HepG2 (cell line): ENCODE data around the gene CHRD. TPM values are rescaled to one million over a fixed set of nuclear protein-coding genes. Genes with fewer than 3 reads are reported as not detected.

Experiments used
- ATAC-seq: fragments of 200-7000 bp; cut with Tn5 transposase; 3 replicates; pipeline ENCODE4 v1.9.1; 2020; ENCODE audit warnings: mild to moderate bottlenecking, moderate library complexity
- BruUV-seq: library from RNA; stranded (reverse); fragments of 400-500 nt; replicated peaks from 2 replicates; lab custom pipeline; 2021; lab: Mats Ljungman, UMichigan
- CTCF ChIA-PET: fragments of 300-600 bp; formaldehyde crosslinking; extraction: SDS; loops from one replicate; lab custom pipeline; 2021; ENCODE audit warnings: low total read pairs, inconsistent platforms, low intra/inter-chr PET ratio; lab: Yijun Ruan, JAX
- POLR2A ChIA-PET: fragments of 350-600 bp; sonication (Branson Sonifier 250); formaldehyde crosslinking; loops from one replicate; lab custom pipeline; 2020; ENCODE audit warnings: antibody characterized with exemption, inconsistent platforms; lab: Yijun Ruan, JAX
- DNase-seq: peaks from one replicate; pipeline ENCODE4 v3.0.0-alpha.2; 2015; ENCODE audit warnings: low spot score
- FAIRE-seq: peaks from 3 replicates; lab custom pipeline; 2011; peaks lifted over from hg19 to GRCh38; lab: Jason Lieb, UNC
- H2AFZ ChIP-seq: one replicate; pipeline ENCODE4 v1.6.1; 2011; ENCODE audit warnings: low read length, inconsistent platforms
- H3K27ac ChIP-seq: fragments of 300-600 bp; 3 replicates; pipeline ENCODE4 v1.8.0; 2011; ENCODE audit warnings: mixed run types, mild to moderate bottlenecking, mixed read lengths, low read length, inconsistent platforms; ENCODE audit not compliant: insufficient read depth; ENCODE audit errors: extremely low read length
- H3K27me3 ChIP-seq, 2 experiments: fragments of 200-600 bp in 1 of 2; 2 replicates in 1 of 2; 3 replicates in 1 of 2; pipeline versions ENCODE4 v1.6.0 to v1.8.0; 2011; ENCODE audit warnings: low read length in 2 of 2, mild to moderate bottlenecking in 2 of 2, moderate library complexity in 2 of 2, inconsistent platforms in 1 of 2; ENCODE audit not compliant: insufficient read depth in 2 of 2, control insufficient read depth in 1 of 2
- H3K36me3 ChIP-seq, 2 experiments: fragments of 200-600 bp in 1 of 2; replicated peaks in 1 of 2; 2 replicates in 1 of 2; 3 replicates in 1 of 2; pipeline versions ENCODE4 v1.5.1 to v1.8.0; 2011; ENCODE audit warnings: low read length in 2 of 2, inconsistent platforms in 1 of 2; ENCODE audit not compliant: insufficient read depth in 2 of 2, control insufficient read depth in 1 of 2
- H3K4me1 ChIP-seq: 2 replicates; pipeline ENCODE4 v1.5.1; 2012; ENCODE audit warnings: low read length, inconsistent platforms; ENCODE audit not compliant: insufficient read depth
- H3K4me2 ChIP-seq: 2 replicates; pipeline ENCODE4 v1.6.0; 2011; ENCODE audit warnings: low read depth, low read length, inconsistent platforms
- H3K4me3 ChIP-seq, 3 experiments: fragments of 200-600 bp in 1 of 3; sonication (generic), shearing (Covaris generic) in 1 of 3; replicated peaks in 1 of 3; 2 replicates each; pipeline ENCODE4 v1.5.1; 2011 to 2016; ENCODE audit warnings: low read length in 3 of 3, inconsistent platforms in 2 of 3, low read depth in 2 of 3, mild to moderate bottlenecking in 2 of 3, control low read depth in 1 of 3, mixed read lengths in 1 of 3; ENCODE audit not compliant: insufficient read depth in 1 of 3
- H3K79me2 ChIP-seq: one replicate; pipeline ENCODE4 v1.6.1; 2011; ENCODE audit warnings: low read length, inconsistent platforms; ENCODE audit not compliant: insufficient read depth
- H3K9ac ChIP-seq: 2 replicates; pipeline ENCODE4 v1.6.0; 2011; ENCODE audit warnings: mild to moderate bottlenecking, low read depth, low read length, inconsistent platforms; ENCODE audit not compliant: insufficient read depth
- H3K9me3 ChIP-seq: 2 replicates; pipeline ENCODE4 v1.5.1; 2012; ENCODE audit warnings: mild to moderate bottlenecking, low read length
- H4K20me1 ChIP-seq: 2 replicates; pipeline ENCODE4 v1.6.0; 2011; ENCODE audit warnings: inconsistent platforms, mild to moderate bottlenecking, low read length, moderate library complexity; ENCODE audit not compliant: insufficient read depth
- HIC2 ChIP-seq: sonication (generic); formaldehyde crosslinking; IDR thresholded peaks from 2 replicates; pipeline ENCODE4 v1.9.0; 2022; ENCODE audit warnings: low read depth, missing genetic modification reagents
- KDM4B ChIP-seq: sonication (generic); formaldehyde crosslinking; IDR thresholded peaks from 2 replicates; pipeline ENCODE4 v1.4.0; 2020; ENCODE audit warnings: missing genetic modification reagents
- MBD4 ChIP-seq: IDR thresholded peaks from 2 replicates; pipeline ENCODE4 v1.6.1; 2012; ENCODE audit warnings: low read length, inconsistent platforms, borderline replicate concordance
- PAX8 ChIP-seq: sonication (generic); formaldehyde crosslinking; IDR thresholded peaks from 2 replicates; pipeline ENCODE4 v1.8.0; 2022; ENCODE audit warnings: mild to moderate bottlenecking, missing genetic modification reagents, borderline replicate concordance
- RFXANK ChIP-seq: IDR thresholded peaks from 2 replicates; pipeline ENCODE4 v1.6.1; 2016
- SYNCRIP ChIP-seq: fragments of 200-400 bp; formaldehyde crosslinking; IDR thresholded peaks from 2 replicates; pipeline ENCODE4 v1.6.1; 2018; ENCODE audit warnings: mild to moderate bottlenecking, low read depth, low read length; ENCODE audit not compliant: insufficient read depth
- TCF7L2 ChIP-seq: IDR thresholded peaks from 2 replicates; pipeline ENCODE4 v1.6.1; 2011; ENCODE audit warnings: mild to moderate bottlenecking, low read depth, low read length, moderate library complexity
- TOPORS ChIP-seq: sonication (generic); formaldehyde crosslinking; IDR thresholded peaks from 2 replicates; pipeline ENCODE4 v1.8.0; 2023; ENCODE audit warnings: mild to moderate bottlenecking, missing genetic modification reagents
- YY1 ChIP-seq: IDR thresholded peaks from 2 replicates; pipeline ENCODE4 v1.6.1; 2011; ENCODE audit warnings: low read length, low read depth, moderate library complexity, mild to moderate bottlenecking; ENCODE audit not compliant: insufficient read depth, insufficient replicate concordance
- ZBTB42 ChIP-seq: sonication (generic); formaldehyde crosslinking; IDR thresholded peaks from 2 replicates; pipeline ENCODE4 v1.5.0; 2020; ENCODE audit warnings: mild to moderate bottlenecking, missing genetic modification reagents
- ZFP90 ChIP-seq: sonication (generic); formaldehyde crosslinking; IDR thresholded peaks from 2 replicates; pipeline ENCODE4 v1.8.0; 2022; ENCODE audit warnings: missing genetic modification reagents, mild to moderate bottlenecking, inconsistent platforms, borderline replicate concordance
- ZMYM3 ChIP-seq: sonication (generic); formaldehyde crosslinking; IDR thresholded peaks from 2 replicates; pipeline ENCODE4 v1.5.1; 2020; ENCODE audit warnings: mild to moderate bottlenecking, missing genetic modification reagents
- ZNF225 ChIP-seq: sonication (generic); formaldehyde crosslinking; IDR thresholded peaks from 2 replicates; pipeline ENCODE4 v1.4.0; 2020; ENCODE audit warnings: mild to moderate bottlenecking, missing genetic modification reagents
- ZNF383 ChIP-seq: sonication (generic); formaldehyde crosslinking; IDR thresholded peaks from 2 replicates; pipeline ENCODE4 v1.4.0; 2020; ENCODE audit warnings: missing genetic modification reagents, mild to moderate bottlenecking, borderline replicate concordance
- ZNF703 ChIP-seq: sonication (generic); formaldehyde crosslinking; IDR thresholded peaks from 2 replicates; pipeline ENCODE4 v1.5.1; 2020; ENCODE audit warnings: missing genetic modification reagents, mild to moderate bottlenecking, moderate library complexity, borderline replicate concordance
- WGBS: methylation state at CpG from one replicate; pipeline ENCODE4 v1.1.6; 2017; ENCODE audit warnings: low lambda C conversion rate; 5-methylcytosine and 5-hydroxymethylcytosine counted together
- in situ Hi-C: cut with HindIII; loops from 2 replicates; pipeline ENCODE4 v1.10.0; 2017; ENCODE audit warnings: low pct_unique_long_range_greater_than_20kb; ENCODE audit not compliant: extremely low pct_ligation_motif_present
- intact Hi-C: fragments of 100-400 bp; cut with micrococcal nuclease; formaldehyde crosslinking; loops from one replicate; pipeline ENCODE4 v1.10.0; 2022; ENCODE audit not compliant: unreplicated experiment
- polyA plus RNA-seq, 8 experiments: library from polyadenylated mRNA; depleted of rRNA in 3 of 8; stranded (reverse) in 7 of 8; unstranded in 1 of 8; fragments of >200 nt; fragmentation: Illumina TruSeq in 4 of 8; extraction: Trizol in 4 of 8; gene quantifications; 2 replicates each; pipeline versions ENCODE4 v1.2.1 to v1.2.3, GENCODE V29; 2011 to 2016; ENCODE audit warnings: low read depth in 4 of 8, missing spikeins in 1 of 8, mixed read lengths in 1 of 8; ENCODE audit not compliant: insufficient read depth in 1 of 8
- total RNA-seq, 5 experiments: library from RNA; depleted of rRNA; stranded (reverse); fragments of >200 nt; fragmentation: Illumina TruSeq; extraction: Trizol; gene quantifications; 2 replicates each; pipeline ENCODE4 v1.2.3, GENCODE V29; 2016; ENCODE audit warnings: low read depth in 1 of 5
- TF ChIP-seq, protein P1 (sequence below): sonication (generic); formaldehyde crosslinking; IDR thresholded peaks from 2 replicates; pipeline ENCODE4 v1.5.0; 2020; ENCODE audit warnings: missing genetic modification reagents
- TF ChIP-seq, protein P2 (sequence below): sonication (generic); formaldehyde crosslinking; IDR thresholded peaks from 2 replicates; pipeline ENCODE4 v1.4.0; 2020; ENCODE audit warnings: missing genetic modification reagents, borderline replicate concordance

The CHRD gene
- total and polyA plus RNA-seq, 2 of the 13 experiments (the other 11 are each of a cell fraction or from before 2014, with no cell fraction given) = 22.2 to 35.2 TPM

GRCh38 chr3:184362668-184363546 lies 16.9 kb upstream of the CHRD start:
- DNase-seq (peak; percentile 98), ATAC-seq (peak; percentile 81), FAIRE-seq (peak; percentile 93)
- H2AFZ ChIP-seq = no peak overlapping the region
- H4K20me1 ChIP-seq = peaks cover 7% of the 10 kb centered on the region; the same call in 1 of the 2 replicates
- POLR2A ChIA-PET = interaction anchor here (0.7 to 2.9 kb wide), 19 partner anchors 9 to 177 kb away, joined by 3 to 18 read pairs (median 4); partner anchors contain the start of genes ABCF3, CHRD and FAM131A
- H3K9me3 ChIP-seq = no peaks in the 10 kb centered on the region
- BruUV-seq = TSS peak; percentile 52
- H3K27me3 ChIP-seq = no peaks in the 10 kb centered on the region; a peak in 1 of 5 replicates
- WGBS = 1% methylated on average over 13 of the region's 68 CpGs
- in situ Hi-C loops = no loop called here
- peaks cover 14 to 27% of the 10 kb centered on the region in 2 experiments for H3K36me3 ChIP-seq
- H3K4me2 ChIP-seq = peak overlapping the region; percentile 100
- CTCF ChIA-PET = no interaction called here
- peaks cover 31% of the 10 kb centered on the region for H3K79me2 ChIP-seq
- intact Hi-C loops = no loop called here
- H3K27ac ChIP-seq = peak overlapping the region; percentile 97
- peak overlapping the region; percentile 93 to 96 (median 96) for H3K4me3 ChIP-seq
- peaks cover 55% of the 10 kb centered on the region for H3K4me1 ChIP-seq
- peak overlapping the region; percentile 97 for H3K9ac ChIP-seq
- TF ChIP-seq ZBTB42 (CRISPR knock-in tag) (no peak), PAX8 (CRISPR knock-in tag) (peak; percentile 40; the same call in 1 of the 2 replicates), KDM4B (CRISPR knock-in tag) (no peak), ZNF703 (CRISPR knock-in tag) (peak; percentile 65; the same call in 1 of the 2 replicates), ZFP90 (CRISPR knock-in tag) (peak; percentile 72; the same call in 1 of the 2 replicates), RFXANK (CRISPR knock-in tag) (peak; percentile 27; the same call in 1 of the 2 replicates), HIC2 (CRISPR knock-in tag) (peak; percentile 96), ZMYM3 (no peak), SYNCRIP (no peak), TCF7L2 (no peak), ZNF383 (CRISPR knock-in tag) (no peak), MBD4 (no peak), YY1 (peak; percentile 27), TOPORS (CRISPR knock-in tag) (peak; percentile 63; the same call in 1 of the 2 replicates), ZNF225 (CRISPR knock-in tag) (no peak; the same call in 1 of the 2 replicates)
- TF ChIP-seq, protein P1, sequence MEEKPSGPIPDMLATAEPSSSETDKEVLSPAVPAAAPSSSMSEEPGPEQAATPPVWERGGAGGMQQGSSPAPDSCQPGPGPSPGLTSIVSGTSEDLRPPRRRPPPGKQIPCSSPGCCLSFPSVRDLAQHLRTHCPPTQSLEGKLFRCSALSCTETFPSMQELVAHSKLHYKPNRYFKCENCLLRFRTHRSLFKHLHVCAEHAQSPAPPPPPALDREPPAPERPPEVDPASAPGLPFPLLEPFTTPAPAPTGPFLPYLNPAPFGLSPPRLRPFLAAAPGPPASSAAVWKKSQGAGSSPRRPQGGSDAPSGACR (CRISPR knock-in tag) = 0 out of 2 replicates have a peak, but pooled peaks have one; percentile 5
- TF ChIP-seq, protein P2, sequence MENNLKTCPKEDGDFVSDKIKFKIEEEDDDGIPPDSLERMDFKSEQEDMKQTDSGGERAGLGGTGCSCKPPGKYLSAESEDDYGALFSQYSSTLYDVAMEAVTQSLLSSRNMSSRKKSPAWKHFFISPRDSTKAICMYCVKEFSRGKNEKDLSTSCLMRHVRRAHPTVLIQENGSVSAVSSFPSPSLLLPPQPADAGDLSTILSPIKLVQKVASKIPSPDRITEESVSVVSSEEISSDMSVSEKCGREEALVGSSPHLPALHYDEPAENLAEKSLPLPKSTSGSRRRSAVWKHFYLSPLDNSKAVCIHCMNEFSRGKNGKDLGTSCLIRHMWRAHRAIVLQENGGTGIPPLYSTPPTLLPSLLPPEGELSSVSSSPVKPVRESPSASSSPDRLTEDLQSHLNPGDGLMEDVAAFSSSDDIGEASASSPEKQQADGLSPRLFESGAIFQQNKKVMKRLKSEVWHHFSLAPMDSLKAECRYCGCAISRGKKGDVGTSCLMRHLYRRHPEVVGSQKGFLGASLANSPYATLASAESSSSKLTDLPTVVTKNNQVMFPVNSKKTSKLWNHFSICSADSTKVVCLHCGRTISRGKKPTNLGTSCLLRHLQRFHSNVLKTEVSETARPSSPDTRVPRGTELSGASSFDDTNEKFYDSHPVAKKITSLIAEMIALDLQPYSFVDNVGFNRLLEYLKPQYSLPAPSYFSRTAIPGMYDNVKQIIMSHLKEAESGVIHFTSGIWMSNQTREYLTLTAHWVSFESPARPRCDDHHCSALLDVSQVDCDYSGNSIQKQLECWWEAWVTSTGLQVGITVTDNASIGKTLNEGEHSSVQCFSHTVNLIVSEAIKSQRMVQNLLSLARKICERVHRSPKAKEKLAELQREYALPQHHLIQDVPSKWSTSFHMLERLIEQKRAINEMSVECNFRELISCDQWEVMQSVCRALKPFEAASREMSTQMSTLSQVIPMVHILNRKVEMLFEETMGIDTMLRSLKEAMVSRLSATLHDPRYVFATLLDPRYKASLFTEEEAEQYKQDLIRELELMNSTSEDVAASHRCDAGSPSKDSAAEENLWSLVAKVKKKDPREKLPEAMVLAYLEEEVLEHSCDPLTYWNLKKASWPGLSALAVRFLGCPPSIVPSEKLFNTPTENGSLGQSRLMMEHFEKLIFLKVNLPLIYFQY (CRISPR knock-in tag) = peak; percentile 98
